Endothelial cell of umbilical vein (primary cell): ENCODE measurements around the gene CDK5RAP2.

Experiments
- FOS ChIP-seq: IDR thresholded peaks from 2 replicates; pipeline ENCODE4 v1.6.1; 2011; ENCODE audit warnings: mild to moderate bottlenecking, low read length, moderate library complexity, borderline replicate concordance; ENCODE audit not compliant: insufficient read depth
- TF ChIP-seq, protein P1 (sequence below), 2 donors: IDR thresholded peaks; 1 replicate in 1 of 2; 2 replicates in 1 of 2; pipeline ENCODE4 v1.5.1; 2011; ENCODE audit warnings: low read length in 2 of 2, mild to moderate bottlenecking in 2 of 2, moderate library complexity in 2 of 2, control low read depth in 1 of 2, inconsistent platforms in 1 of 2, low read depth in 1 of 2; ENCODE audit not compliant: insufficient read depth in 1 of 2; ENCODE audit errors: extremely low read depth in 1 of 2

DNA sequence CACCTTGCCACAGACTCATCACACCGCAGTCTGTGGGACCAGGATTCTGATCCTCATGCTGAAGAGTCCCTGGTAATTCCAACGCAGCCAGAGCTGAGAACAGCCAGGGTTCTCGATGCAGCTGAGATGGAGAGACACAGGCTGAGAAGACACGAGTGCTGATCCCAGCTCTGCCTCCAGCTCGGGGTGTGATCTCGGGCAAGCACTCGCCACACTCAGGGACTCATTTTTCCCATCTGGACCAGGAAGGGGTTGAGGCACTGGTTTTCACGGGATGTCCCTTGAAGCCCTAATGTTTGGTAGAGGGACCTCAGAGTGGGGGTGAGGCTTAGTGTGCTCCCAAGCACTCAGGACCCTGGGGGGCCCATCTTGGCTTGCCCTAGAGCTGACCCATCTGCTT, 200.4 kb downstream of the CDK5RAP2 start:
- TF ChIP-seq, protein P1, sequence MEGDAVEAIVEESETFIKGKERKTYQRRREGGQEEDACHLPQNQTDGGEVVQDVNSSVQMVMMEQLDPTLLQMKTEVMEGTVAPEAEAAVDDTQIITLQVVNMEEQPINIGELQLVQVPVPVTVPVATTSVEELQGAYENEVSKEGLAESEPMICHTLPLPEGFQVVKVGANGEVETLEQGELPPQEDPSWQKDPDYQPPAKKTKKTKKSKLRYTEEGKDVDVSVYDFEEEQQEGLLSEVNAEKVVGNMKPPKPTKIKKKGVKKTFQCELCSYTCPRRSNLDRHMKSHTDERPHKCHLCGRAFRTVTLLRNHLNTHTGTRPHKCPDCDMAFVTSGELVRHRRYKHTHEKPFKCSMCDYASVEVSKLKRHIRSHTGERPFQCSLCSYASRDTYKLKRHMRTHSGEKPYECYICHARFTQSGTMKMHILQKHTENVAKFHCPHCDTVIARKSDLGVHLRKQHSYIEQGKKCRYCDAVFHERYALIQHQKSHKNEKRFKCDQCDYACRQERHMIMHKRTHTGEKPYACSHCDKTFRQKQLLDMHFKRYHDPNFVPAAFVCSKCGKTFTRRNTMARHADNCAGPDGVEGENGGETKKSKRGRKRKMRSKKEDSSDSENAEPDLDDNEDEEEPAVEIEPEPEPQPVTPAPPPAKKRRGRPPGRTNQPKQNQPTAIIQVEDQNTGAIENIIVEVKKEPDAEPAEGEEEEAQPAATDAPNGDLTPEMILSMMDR (IDR thresholded peaks at IDR 0.05; ENCODE audit: extremely low read depth in 1 of 2, insufficient read depth in 1 of 2, low read depth in 1 of 2, low read length in 2 of 2) = no peak
- TF ChIP-seq FOS = no peak
